K562 (cell line): ENCODE data around the gene LATS1. TPM values are rescaled to one million over a fixed set of nuclear protein-coding genes. Genes with fewer than 3 reads are reported as not detected.
A peak's percentile ranks its signal among the peaks of the same experiment; 100 is the strongest.

Experiments used
- ATAC-seq: fragments of 200-7000 bp; cut with Tn5 transposase; 3 replicates; pipeline ENCODE4 v1.9.1; 2020; ENCODE audit warnings: moderate library complexity
- BruUV-seq: library from RNA; stranded (reverse); fragments of 400-500 nt; replicated peaks from 2 replicates; lab custom pipeline; 2021; lab: Mats Ljungman, UMichigan
- CTCF ChIA-PET: fragments of 300-600 bp; formaldehyde crosslinking; extraction: SDS; loops from one replicate; lab custom pipeline; 2021; ENCODE audit warnings: low intra/inter-chr PET ratio; lab: Yijun Ruan, JAX
- POLR2A ChIA-PET: fragments of 300-600, 350-650 bp; sonication (Branson Sonifier 250); formaldehyde crosslinking; extraction: SDS; loops from one replicate; lab custom pipeline; 2021; ENCODE audit warnings: antibody characterized with exemption, inconsistent platforms; lab: Yijun Ruan, JAX
- DNase-seq, 4 experiments: peaks; one replicate each; pipeline versions ENCODE4 v3.0.0 to v3.0.0-alpha.2; 2011 to 2018; ENCODE audit warnings: low spot score in 3 of 4, mixed read lengths in 3 of 4; ENCODE audit errors: extremely low read depth in 1 of 4
- FAIRE-seq: peaks from 2 replicates; lab custom pipeline; 2011; peaks lifted over from hg19 to GRCh38; lab: Jason Lieb, UNC
- H2AFZ ChIP-seq: 2 replicates; pipeline ENCODE4 v1.6.0; 2011; ENCODE audit warnings: low read depth, low read length, control low read depth, inconsistent platforms
- H3K27ac ChIP-seq: fragments of 200-600 bp; 3 replicates; pipeline ENCODE4 v1.8.0; 2011; ENCODE audit warnings: low read depth, mild to moderate bottlenecking, control low read depth, inconsistent platforms, low read length, moderate library complexity, mixed read lengths; ENCODE audit errors: extremely low read depth
- H3K27me3 ChIP-seq, 2 experiments: fragments of 300-600 bp in 1 of 2; 2 replicates in 1 of 2; 3 replicates in 1 of 2; pipeline versions ENCODE4 v1.6.0 to v1.8.0; 2011; ENCODE audit warnings: inconsistent platforms in 2 of 2, low read length in 2 of 2, mild to moderate bottlenecking in 1 of 2, mixed read lengths in 1 of 2, moderate library complexity in 1 of 2; ENCODE audit not compliant: control insufficient read depth in 2 of 2, insufficient read depth in 2 of 2
- H3K36me3 ChIP-seq: fragments of 300-600 bp; 3 replicates; pipeline ENCODE4 v1.8.0; 2011; ENCODE audit warnings: mild to moderate bottlenecking, low read length, inconsistent platforms; ENCODE audit not compliant: control insufficient read depth, insufficient read depth
- H3K4me1 ChIP-seq, 2 experiments: fragments of 200-600 bp in 1 of 2; replicated peaks in 1 of 2; 2 replicates in 1 of 2; 3 replicates in 1 of 2; pipeline versions ENCODE4 v1.5.1 to v1.8.0; 2011; ENCODE audit warnings: inconsistent platforms in 2 of 2, low read length in 2 of 2, mild to moderate bottlenecking in 1 of 2, mixed read lengths in 1 of 2, moderate library complexity in 1 of 2; ENCODE audit not compliant: control insufficient read depth in 2 of 2, insufficient read depth in 2 of 2
- H3K4me2 ChIP-seq: 2 replicates; pipeline ENCODE4 v1.6.1; 2011; ENCODE audit warnings: low read length, control low read depth, inconsistent platforms, mixed read lengths; ENCODE audit not compliant: insufficient read depth
- H3K4me3 ChIP-seq: fragments of 200-600 bp; sonication (generic), shearing (Covaris generic); 2 replicates; pipeline ENCODE4 v1.5.1; 2016; ENCODE audit warnings: control low read depth, inconsistent platforms
- H3K79me2 ChIP-seq: fragments of 200-600 bp; 3 replicates; pipeline ENCODE4 v1.8.0; 2011; ENCODE audit warnings: low read length, inconsistent platforms; ENCODE audit not compliant: control insufficient read depth, insufficient read depth
- H3K9ac ChIP-seq, 2 experiments: 2 replicates each; pipeline versions ENCODE4 v1.6.0 to v1.6.1; 2011; ENCODE audit warnings: low read depth in 2 of 2, low read length in 2 of 2, control low read depth in 1 of 2, inconsistent platforms in 1 of 2, mild to moderate bottlenecking in 1 of 2, mixed read lengths in 1 of 2; ENCODE audit not compliant: insufficient read depth in 1 of 2
- H3K9me1 ChIP-seq: one replicate; pipeline ENCODE4 v1.6.0; 2011; ENCODE audit warnings: inconsistent platforms, mild to moderate bottlenecking, low read length, moderate library complexity; ENCODE audit not compliant: control insufficient read depth, insufficient read depth
- H3K9me3 ChIP-seq: replicated peaks from 2 replicates; pipeline ENCODE4 v1.5.1; 2011; ENCODE audit warnings: low read depth, low read length, inconsistent platforms; ENCODE audit not compliant: control insufficient read depth, insufficient read depth
- H4K20me1 ChIP-seq: replicated peaks from 2 replicates; pipeline ENCODE4 v1.6.1; 2011; ENCODE audit warnings: low read length, inconsistent platforms, mixed read lengths; ENCODE audit not compliant: control insufficient read depth, insufficient read depth
- CEBPB ChIP-seq: fragments of 450-650 bp; IDR thresholded peaks from 2 replicates; pipeline ENCODE4 v1.6.1; 2016; ENCODE audit warnings: missing genetic modification characterization, missing compliant biosample characterization
- CEBPG ChIP-seq, 3 experiments: fragments of 200-800 bp in 1 of 3; sonication (Bioruptor generic) in 1 of 3; sonication (generic) in 1 of 3; formaldehyde crosslinking in 1 of 3; IDR thresholded peaks in 2 of 3; conservative IDR thresholded peaks in 1 of 3; 2 replicates each; pipeline versions ENCODE4 v1.6.1 to v1.8.0; 2016 to 2022; ENCODE audit warnings: missing compliant biosample characterization in 2 of 3, missing genetic modification characterization in 2 of 3, mild to moderate bottlenecking in 1 of 3, missing genetic modification reagents in 1 of 3
- POLR2H ChIP-seq: IDR thresholded peaks from 2 replicates; pipeline ENCODE4 v1.6.1; 2016; ENCODE audit warnings: missing genetic modification characterization, low read depth, mild to moderate bottlenecking, control low read depth, missing compliant biosample characterization, moderate library complexity
- ZSCAN32 ChIP-seq: fragments of 450-650 bp; formaldehyde crosslinking; IDR thresholded peaks from 2 replicates; pipeline ENCODE4 v1.4.0; 2020; ENCODE audit warnings: mild to moderate bottlenecking, moderate library complexity
- WGBS: fragments of 100-300 bp; shearing (Covaris generic); methylation state at CpG from one replicate; pipeline ENCODE4 v1.1.6; 2016; ENCODE audit warnings: low coverage, mixed read lengths; ENCODE audit not compliant: insufficient coverage; ENCODE audit errors: missing lambda C conversion rate; 5-methylcytosine and 5-hydroxymethylcytosine counted together
- in situ Hi-C: fragments of 300-500 bp; cut with MboI; formaldehyde crosslinking; loops from 4 replicates; pipeline ENCODE4 v1.15.0; 2018; ENCODE audit warnings: inconsistent platforms, mixed read lengths
- intact Hi-C: fragments of 100-400 bp; cut with micrococcal nuclease; formaldehyde crosslinking; loops from 2 replicates; pipeline ENCODE4 v1.14.2; 2022
- polyA plus RNA-seq, 8 experiments: library from polyadenylated mRNA; depleted of rRNA in 4 of 8; stranded (reverse) in 5 of 8; unstranded in 3 of 8; fragments of >200 nt; fragmentation: Nextera tagmentation in 2 of 8; fragmentation: Illumina TruSeq in 1 of 8; extraction: Ambion mirVana in 2 of 8; extraction: Trizol in 1 of 8; gene quantifications; 2 replicates each; pipeline versions ENCODE4 v1.2.1 to v1.2.3, GENCODE V29; 2011 to 2014; ENCODE audit warnings: inconsistent platforms in 1 of 8, missing spikeins in 1 of 8
- total RNA-seq, 7 experiments: library from RNA; depleted of rRNA in 6 of 7; stranded (reverse); fragments of >200 nt in 6 of 7; fragmentation: Illumina TruSeq in 2 of 7; extraction: Trizol in 2 of 7; gene quantifications; 2 replicates each; pipeline versions ENCODE4 v1.2.1 to v1.2.3, GENCODE V29; 2011 to 2021; ENCODE audit warnings: low replicate concordance in 1 of 7

Gene LATS1
- total and polyA plus RNA-seq, 9 of the 15 experiments (the other 6 are each of a cell fraction or from before 2014, with no cell fraction given), result 5.0 to 36.3 (median 18.4) TPM

DNA sequence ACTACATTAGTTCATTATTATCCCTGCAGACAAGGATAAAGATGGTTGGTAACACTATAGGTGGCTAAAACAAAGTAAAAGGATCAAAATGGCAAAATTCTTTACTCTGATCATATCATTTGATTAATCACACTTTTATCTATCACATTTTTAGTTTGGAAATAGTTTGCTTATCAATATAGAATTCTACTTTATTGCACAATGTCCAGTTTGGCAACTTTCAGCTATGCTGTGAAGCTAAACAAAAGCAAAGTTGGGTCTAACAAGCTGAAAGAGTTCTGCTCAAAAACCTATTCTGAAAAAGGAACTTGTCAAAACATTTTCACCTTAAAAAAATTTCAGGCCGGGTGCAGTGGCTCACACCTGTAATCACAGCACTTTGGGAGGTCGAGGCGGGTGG lies 7.9 kb upstream of the LATS1 start:
- Histone ChIP-seq H3K9me1 (no peaks in the 10 kb centered on the region), H3K4me1 (peaks cover 20 to 41% of the 10 kb centered on the region in 2 experiments), H3K27ac (no peak overlapping the region), H3K4me2 (no peak overlapping the region), H3K9ac (no peak overlapping the region), H3K9me3 (no peaks in the 10 kb centered on the region), H4K20me1 (no peaks in the 10 kb centered on the region), H3K79me2 (peaks cover 14% of the 10 kb centered on the region; the same call in 2 of the 3 replicates), H3K27me3 (no peaks in the 10 kb centered on the region), H2AFZ (no peak overlapping the region), H3K36me3 (peaks cover 73% of the 10 kb centered on the region), H3K4me3 (no peak overlapping the region)
- ATAC-seq (no peak), FAIRE-seq (no peak), DNase-seq (no peak)
- WGBS, result 93% methylated on average over 3 of the region's 3 CpGs
- POLR2A ChIA-PET, result interaction anchor here (0.9 to 2.6 kb wide), 3 partner anchors 8 to 41 kb away, joined by 3 to 11 read pairs (median 8); partner anchors contain the start of genes LATS1 and PCMT1
- in situ Hi-C loops (loop anchor here (10.0 kb wide), 1 partner anchor 199 kb away; the partner anchor contains the start of gene RAET1G), intact Hi-C loops (loop anchor here (2.0 kb wide), 1 partner anchor 97 kb away; no protein-coding TSS in a partner anchor)
- CTCF ChIA-PET, result no interaction called here
- TF ChIP-seq CEBPG (CRISPR knock-in tag; IDR thresholded peaks at IDR 0.05), result no peak
- 0 out of 4 replicates have a peak, but pooled peaks of 1 of the 2 experiments have one; percentile 44 for TF ChIP-seq CEBPG (tag; conservative IDR thresholded peaks at IDR 0.05 in 1 of 2, IDR thresholded peaks at IDR 0.05 in 1 of 2)
- no peak for TF ChIP-seq POLR2H (tag)
- no peak for TF ChIP-seq ZSCAN32
- TF ChIP-seq CEBPB (tag), result peak; percentile 71
- BruUV-seq, result no TSS peak
